ENCODE measurements around the gene SOHLH2. TPM values are rescaled to one million over a fixed set of nuclear protein-coding genes. Genes with fewer than 3 reads are reported as not detected.

SOHLH2 gene
- total RNA-seq, 1 donor from 2014 or later, result 0.07 TPM

DNA sequence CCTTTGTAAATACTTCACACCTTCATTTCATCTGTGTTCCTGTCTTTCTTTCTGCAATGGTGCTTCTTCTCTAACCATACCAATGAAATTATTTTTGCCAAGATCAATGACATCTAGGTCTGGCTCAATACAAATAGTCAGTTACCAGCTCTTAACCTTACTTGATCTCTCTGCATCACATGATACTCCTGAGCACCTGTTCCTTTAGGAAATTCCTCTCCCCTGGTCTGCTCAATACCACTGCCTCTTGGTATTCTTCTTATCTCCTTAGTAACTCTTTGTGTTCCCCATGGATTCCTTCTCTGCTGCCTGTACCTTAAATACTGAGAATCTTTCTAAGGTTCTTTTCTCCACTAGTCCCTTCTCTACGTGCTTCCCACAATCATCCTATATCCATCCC, 25.9 kb downstream of the SOHLH2 start:
- DNase-seq (ENCODE audit: low read depth, low spot score), result no peak

GRCh38 chr13:36183901-36184300, 30.5 kb downstream of the SOHLH2 start:
- no peak for DNase-seq (ENCODE audit: low read depth, low spot score)

- DNase-seq (ENCODE audit: low read depth, low spot score), result no peak
Measured at GRCh38 chr13:36175621-36176020, 38.7 kb downstream of the SOHLH2 start.

GRCh38 chr13:36174923-36175322, 39.4 kb downstream of the SOHLH2 start:
- no peak for DNase-seq (ENCODE audit: low read depth, low spot score)

- no peak for DNase-seq (ENCODE audit: low read depth, low spot score)
Measured at GRCh38 chr13:36173571-36174322, 40.6 kb downstream of the SOHLH2 start.

DNA sequence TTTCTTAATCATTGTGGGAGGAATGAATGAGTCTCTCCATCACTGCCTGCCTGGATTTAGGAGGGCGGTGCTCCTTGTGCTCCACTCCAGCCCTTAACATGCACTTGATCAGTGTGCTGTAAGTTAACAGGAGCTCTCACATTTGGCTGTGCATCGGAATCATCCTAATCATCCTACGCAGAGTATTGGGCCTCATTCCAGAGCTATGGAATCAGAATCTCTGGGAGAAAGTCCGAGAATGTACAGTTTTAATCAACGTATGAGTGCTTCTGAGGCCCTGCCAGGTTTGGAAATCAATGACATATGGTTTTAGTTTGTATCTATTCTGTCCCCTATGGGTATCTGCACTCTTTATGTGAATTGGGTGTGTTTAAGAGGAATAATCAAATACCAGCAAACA, 48.3 kb downstream of the SOHLH2 start:
- no peak for DNase-seq (ENCODE audit: low read depth, low spot score)

- DNase-seq (ENCODE audit: low read depth, low spot score), result no peak
Measured at GRCh38 chr13:36163809-36164308, 50.5 kb downstream of the SOHLH2 start.

DNA sequence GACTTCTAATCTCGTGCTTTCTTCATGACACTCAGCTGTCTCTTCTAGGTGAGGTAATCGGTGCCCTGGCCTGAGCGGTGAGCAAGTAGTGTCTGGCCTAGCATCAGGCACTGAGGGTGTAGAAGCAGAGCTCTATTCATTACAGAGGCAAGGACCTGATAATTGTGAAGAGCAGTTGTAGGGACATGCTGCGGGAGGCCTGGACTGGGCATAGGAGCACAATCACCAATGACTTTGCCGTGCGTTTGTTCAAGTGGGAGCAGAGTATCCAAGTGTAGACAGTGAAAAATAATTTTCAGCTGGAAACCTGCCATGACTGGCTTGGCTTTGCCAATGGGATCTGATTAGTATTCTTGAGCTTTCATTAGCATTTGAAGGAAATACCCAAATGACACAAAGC, 51.1 kb downstream of the SOHLH2 start:
- DNase-seq (ENCODE audit: low read depth, low spot score), result no peak

GRCh38 chr13:36160297-36160696, 54.1 kb downstream of the SOHLH2 start:
- no peak for DNase-seq (ENCODE audit: low read depth, low spot score)

DNA sequence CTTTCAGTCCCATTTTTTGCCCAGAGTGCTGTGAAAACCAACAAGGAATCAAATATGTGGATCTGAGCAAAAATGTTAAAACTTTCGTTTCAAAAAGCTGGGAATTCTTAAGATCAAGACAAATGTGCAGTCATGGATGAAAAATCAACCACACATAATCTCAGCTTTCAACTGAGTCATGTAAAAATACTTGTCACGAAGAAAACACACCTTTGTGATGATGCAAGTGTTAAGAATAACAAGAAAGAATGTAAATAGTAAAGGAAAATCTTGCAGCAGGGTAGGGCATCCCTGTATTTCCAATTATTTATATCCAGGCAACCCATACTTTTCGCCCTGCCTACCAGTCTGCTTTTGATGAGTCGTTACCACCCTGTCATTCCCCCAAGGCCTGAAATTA, 55.7 kb downstream of the SOHLH2 start:
- no peak for DNase-seq (ENCODE audit: low read depth, low spot score)

- DNase-seq (ENCODE audit: low read depth, low spot score), result no peak
Measured at GRCh38 chr13:36157480-36157879, 56.9 kb downstream of the SOHLH2 start.

GRCh38 chr13:36154567-36155291, 59.6 kb downstream of the SOHLH2 start:
- no peak for DNase-seq (ENCODE audit: low read depth, low spot score)

GRCh38 chr13:36151591-36151990, 62.8 kb downstream of the SOHLH2 start:
- no peak for DNase-seq (ENCODE audit: low read depth, low spot score)

- no peak for DNase-seq (ENCODE audit: low read depth, low spot score)
Measured at GRCh38 chr13:36148446-36148845, 65.9 kb downstream of the SOHLH2 start.

DNA sequence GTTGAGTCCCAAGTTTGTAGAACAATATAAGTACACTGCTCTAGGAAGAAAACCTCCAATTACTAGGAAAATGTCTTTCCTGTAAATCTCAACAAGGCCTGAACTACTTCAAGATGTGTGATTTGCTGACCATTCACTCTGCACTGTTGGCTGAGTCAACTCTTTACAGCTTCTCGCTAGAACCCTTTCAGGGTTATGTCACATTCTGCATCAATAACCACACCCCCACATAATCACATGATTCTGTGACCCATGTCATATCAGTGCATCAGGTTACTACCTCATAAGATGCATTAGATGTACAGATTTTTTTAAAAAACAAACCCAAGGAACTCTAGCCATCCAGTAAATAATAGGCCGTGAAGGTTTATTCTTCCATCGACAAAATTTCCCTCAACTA, 67.0 kb downstream of the SOHLH2 start:
- DNase-seq (ENCODE audit: low read depth, low spot score), result no peak

DNA sequence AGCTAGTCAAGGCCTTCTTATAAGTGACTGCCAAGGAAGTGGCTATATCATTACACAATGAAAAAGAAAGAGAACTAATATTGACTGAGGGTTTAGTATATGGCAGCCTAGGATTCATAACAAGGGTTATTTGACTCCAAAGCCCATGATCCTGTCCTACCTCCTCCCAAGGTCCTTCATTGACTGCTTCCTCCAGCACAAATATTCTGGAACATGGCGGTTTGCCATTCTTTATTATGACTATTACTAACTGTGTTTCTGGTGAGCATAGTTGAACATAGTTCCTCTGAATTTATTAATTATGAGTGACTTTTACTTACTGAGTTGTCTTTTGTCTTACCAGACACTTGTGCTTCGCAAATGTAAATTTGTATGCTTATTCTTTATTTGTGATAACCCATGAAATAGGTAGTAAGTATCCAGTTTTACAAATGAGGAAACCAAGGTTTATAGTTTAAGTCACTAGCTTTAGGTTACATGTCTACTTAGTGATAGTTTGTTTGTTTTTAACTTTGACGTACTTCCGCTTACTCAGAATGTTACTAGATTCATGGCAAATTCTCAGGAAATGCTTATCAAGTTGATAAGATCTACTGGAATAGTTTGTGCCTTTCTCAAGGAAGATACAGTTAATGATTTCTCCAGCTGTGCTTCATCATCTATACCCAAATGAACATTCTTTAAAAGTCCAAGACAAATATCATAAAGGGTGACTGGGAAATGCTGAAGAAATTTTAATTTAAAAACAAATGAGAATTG, 67.7 kb downstream of the SOHLH2 start:
- no peak for DNase-seq (ENCODE audit: low read depth, low spot score)

DNA sequence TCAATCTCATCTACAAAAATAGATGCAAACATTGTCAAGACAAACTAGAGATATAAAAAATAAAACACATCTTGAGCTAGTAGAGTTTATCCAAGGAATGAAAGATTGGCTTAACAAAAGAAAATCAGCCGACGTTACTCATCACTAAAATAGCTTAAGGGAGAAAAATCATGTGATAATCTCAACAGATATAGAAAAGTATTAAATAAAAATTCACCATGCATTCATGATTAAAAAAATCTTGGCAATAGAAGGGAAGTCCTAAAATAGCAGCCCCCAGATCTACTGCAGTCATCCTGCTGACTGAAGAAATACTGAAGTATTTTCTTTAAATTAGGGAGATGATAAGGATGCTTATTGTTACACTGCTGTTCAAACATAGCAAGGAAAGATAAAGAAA, 70.6 kb downstream of the SOHLH2 start:
- no peak for DNase-seq (ENCODE audit: low read depth, low spot score)

DNA sequence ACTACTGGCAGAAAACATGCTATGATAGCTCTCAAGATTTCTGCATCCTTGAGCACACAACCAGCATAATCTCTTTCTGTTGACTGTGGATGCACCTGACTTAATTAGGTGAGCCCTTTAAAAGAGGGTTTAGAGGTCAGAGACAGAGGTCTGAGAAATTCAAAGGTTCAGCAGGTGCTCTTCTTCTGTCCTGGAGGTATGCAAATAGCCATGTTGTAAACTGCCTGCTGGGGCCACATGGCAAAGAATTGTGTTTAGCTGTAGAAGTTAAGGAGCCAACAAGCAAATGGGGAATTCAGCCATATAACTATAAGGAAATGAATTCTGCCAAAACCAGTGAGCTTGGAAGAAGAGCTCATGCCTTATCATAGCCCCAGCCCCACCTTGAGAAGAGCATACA, 71.6 kb downstream of the SOHLH2 start:
- DNase-seq (ENCODE audit: low read depth, low spot score), result no peak

- DNase-seq (ENCODE audit: low read depth, low spot score), result no peak
Measured at GRCh38 chr13:36135876-36136275, 78.5 kb downstream of the SOHLH2 start.

DNA sequence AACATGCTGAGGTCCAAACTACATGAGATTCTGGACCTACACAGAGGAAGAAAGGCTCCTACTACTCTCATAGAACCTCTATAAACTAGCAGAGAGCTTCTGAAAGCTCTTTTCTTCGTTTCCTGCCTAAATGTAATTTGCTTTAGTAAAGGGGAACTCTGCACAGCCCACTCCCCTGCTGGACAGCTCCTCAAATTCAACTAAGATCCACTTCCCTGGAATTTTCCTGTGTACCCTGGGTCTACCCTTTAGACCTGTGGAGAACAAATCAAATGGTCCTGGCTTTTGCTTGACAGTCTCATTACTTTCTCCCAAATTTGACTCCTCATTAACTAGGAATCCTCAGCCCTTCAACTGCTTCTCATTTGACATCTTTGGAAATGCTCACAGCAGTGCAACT, 79.7 kb downstream of the SOHLH2 start:
- no peak for DNase-seq (ENCODE audit: low read depth, low spot score)

- DNase-seq (ENCODE audit: low read depth, low spot score), result no peak
Measured at GRCh38 chr13:36133950-36134626, 80.3 kb downstream of the SOHLH2 start.

DNA sequence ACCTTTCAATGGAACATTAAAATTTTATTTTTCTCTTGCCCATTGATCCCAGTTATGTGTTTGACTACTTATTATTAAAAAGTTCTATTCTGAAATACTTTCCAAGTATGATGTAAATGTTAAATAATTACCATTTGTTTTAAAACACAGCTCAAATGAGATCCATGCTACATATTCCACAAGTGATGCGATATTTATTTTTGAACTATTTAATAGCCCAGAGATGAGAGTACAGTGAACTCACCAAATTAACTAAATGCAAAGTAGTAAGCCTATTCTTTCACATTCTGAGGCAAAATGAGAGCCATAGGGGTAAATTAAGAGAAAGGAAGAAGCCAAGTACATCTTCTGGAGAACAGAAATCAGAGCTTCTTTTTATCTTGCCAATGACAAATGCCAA, 82.0 kb downstream of the SOHLH2 start:
- DNase-seq (ENCODE audit: low read depth, low spot score), result no peak

Measured in pulmonary artery endothelial cell (primary cell).